Hematopoietic multipotent progenitor cell treated with erythropoietin and hydrocortisone succinate and interleukin-3 and kit ligand, for 6 days (in vitro differentiated cells): Measurements from ENCODE around the gene XXYLT1.
"Not testable (repeated sequence)": the region's sequence is repeated elsewhere in the genome, so short reads cannot be mapped to it uniquely, and the experiment has no call there.

Source experiments
- DNase-seq: peaks from one replicate; pipeline ENCODE4 v3.0.0-alpha.2; 2015

Gene XXYLT1, protein sequence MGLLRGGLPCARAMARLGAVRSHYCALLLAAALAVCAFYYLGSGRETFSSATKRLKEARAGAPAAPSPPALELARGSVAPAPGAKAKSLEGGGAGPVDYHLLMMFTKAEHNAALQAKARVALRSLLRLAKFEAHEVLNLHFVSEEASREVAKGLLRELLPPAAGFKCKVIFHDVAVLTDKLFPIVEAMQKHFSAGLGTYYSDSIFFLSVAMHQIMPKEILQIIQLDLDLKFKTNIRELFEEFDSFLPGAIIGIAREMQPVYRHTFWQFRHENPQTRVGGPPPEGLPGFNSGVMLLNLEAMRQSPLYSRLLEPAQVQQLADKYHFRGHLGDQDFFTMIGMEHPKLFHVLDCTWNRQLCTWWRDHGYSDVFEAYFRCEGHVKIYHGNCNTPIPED

DNA sequence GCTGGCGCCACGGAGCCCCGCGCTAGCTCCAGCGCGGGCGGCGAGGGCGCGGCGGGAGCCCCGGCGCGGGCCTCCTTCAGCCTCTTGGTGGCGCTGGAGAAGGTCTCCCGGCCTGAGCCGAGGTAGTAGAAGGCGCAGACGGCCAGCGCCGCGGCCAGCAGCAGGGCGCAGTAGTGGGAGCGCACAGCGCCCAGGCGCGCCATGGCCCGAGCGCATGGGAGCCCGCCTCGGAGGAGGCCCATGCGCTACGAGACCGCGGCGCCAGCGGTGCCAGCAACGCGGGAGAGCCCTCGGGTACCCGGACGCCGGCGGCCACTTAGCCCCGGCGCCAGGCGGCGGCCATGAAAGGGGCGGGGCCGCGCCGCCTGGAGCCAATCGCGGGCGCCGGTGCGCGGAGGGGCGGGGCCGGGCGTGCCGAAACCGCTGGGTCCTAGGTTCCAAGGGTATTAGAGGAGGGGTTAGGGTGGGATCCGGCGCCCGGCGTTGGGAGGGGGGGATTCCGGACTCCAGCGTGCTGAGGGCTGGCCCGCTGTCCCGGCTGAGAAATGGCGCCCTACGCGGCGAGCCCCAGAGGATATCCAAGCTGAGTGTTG, at the start of gene XXYLT1:
TSS of gene XXYLT1 (minus strand) at position 343 of the 593 bp plus-strand sequence. CDS start at position 242, 101 bp downstream.
- peak; percentile 92 for DNase-seq

DNA sequence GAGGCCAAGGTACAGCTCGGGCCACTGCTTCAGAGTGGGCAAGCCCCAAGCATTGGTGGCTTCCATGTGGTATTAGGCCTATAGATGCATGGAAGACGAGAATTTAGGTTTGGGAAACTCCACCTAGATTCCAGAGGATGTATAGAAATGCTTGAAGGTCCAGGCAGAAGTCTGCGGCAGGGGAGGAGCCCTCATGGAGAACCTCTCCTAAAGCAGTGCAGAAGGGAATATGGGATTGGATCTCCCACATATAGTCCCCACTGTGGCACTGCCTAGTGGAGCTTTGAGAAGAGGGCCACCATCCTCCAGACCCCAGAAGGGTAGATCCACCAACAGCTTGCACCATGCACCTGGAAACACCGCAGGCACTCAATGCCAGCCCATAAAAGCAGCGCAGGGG, 48.1 kb upstream of the XXYLT1 start:
- DNase-seq, result no peak

DNA sequence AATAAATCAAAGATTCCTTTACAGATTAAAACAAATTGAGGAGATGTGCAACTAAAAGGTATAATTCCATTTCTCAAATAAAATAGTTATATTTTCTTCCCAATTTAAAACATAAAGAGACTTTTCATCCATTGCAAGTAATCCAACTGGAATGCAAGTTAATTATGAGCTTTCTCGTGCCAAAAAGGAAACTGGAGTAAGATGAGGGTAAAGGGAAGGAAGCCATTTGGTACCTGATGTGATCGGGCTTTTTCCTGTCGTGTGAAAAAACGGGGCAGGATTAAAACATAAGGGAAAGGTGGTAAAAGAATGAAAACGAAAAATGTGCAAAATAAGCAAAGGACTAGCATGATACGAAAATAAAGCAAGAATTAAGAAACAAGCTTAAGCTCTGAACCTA, 41.8 kb upstream of the XXYLT1 start:
- no peak for DNase-seq

DNA sequence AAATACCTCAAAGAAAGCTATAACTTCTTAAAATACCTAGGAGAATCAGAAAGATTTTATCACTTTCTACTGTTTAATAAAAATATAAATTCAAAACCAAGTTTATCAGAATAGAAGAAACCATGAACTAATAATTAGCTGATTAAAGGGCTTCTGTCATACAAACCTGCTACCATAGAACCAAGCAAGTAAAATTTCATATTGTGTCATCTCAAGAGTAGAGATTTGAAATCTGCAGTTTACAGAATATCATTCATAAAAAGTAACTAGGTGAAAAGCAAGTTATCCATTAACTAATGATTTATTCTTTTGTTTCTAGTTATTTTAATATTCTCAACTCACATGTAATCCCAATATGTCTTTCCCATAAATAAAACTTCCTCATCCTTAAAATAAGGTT, 36.8 kb upstream of the XXYLT1 start:
- no peak for DNase-seq

DNA sequence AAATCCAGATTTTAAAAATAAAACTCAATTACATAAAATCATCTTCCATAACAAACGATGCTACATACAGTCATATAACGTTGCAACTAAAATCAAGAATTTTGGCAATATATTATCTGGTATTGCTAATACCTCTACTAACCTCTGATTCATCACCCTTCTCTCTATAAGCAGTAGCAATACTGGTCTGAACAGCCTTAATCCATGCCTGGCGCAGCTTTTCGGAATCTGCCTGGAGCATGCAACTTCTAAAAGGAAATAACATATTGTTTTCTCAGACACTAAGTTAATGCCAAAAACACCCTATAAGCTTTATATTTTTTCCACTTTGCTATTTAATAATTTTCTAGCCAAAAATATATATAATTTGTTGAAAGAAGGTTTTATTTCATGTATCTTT, 35.4 kb upstream of the XXYLT1 start:
- DNase-seq, result no peak

DNA sequence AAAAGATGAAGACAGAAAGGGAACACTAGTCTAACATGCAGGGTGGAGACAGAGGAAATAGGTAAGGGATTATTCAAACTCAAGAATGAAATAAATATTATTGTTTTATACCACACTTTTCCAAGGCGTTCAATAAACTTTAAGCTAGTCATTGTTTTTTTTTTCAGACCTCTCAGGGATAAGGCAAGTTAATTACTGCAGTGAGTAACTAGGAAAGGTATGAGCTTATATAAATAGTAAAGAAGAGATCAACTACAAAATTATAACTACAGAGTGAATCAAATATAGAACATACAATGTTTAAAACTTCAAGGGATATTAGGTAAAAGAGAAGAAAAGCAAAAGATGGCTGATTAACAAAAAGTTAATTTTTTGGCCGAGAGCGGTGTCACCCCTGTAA, 31.5 kb upstream of the XXYLT1 start:
- DNase-seq, result no peak

DNA sequence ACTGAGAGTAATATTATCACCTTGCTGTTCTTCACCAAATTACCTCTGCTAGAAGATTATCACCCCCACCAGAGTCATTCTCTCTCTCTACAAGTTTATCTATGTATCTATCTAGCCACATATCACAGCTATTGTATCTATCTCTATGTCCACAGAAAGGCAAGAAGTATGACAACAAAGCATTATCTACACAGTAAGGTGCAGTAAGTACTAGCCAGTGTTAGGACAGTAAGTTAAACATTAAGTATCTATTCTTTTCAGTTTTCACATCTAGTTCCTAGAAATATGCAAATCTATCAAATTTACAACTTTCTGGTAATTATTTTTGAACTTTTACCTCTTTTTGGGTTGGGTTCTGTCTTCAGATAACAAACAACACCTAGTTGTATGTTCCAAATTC, 26.5 kb upstream of the XXYLT1 start:
- peak; percentile 8 for DNase-seq

DNA sequence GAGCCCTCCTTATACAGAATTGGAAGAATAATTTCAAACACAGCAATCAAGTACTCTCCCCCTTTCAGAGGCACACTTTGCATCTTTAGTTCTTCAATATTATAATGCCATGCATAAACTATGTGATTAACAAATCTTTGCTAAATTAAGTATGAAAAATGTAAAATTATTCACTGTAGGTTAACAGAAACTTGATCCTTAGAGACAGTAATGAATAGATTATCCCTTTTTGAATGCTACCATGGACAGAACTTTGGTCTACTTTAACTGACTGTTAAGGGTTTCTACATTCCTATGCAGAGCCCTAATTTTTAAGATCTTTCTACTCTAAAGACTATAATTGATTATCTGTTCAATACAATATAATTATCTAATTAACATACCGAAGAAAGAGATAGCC, 25.7 kb upstream of the XXYLT1 start:
- DNase-seq, result no peak

DNA sequence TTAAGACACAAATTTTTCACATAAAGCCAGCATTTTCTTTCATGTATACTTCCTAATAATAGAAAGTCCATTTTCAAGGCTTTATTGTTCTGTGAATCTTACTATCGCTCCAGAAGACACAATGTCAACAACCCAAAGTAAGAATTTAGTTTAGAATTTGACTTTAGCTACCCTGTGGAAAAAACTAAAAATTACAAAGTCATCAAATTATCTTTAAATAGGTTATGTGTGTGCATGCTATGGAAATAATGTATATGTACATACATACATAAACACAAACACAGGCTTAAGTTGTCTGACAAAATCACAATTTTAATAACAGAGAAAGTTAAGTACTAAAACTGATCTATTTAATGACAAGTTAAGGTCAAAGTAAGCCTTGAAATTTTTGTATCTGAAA, 20.2 kb upstream of the XXYLT1 start:
- DNase-seq, result no peak

DNA sequence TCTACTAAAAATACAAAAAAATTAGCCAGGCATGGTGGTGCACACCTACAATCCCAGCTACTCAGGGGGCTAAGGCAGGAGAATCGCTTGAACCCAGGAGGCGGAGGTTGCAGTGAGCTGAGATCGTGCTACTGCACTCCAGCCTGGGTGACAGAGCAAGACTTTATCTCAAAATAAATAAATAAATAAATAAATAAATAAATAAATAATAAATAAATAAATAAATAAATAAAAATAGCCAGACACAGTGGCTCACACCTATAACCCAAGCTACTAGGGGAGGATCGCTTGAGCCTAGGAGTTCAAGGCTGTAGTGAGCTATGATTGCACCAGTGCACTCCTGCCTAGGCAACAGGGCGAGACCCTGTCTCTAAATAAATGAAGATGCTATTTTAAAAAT, 19.7 kb upstream of the XXYLT1 start:
- not testable (repeated sequence) for DNase-seq

DNA sequence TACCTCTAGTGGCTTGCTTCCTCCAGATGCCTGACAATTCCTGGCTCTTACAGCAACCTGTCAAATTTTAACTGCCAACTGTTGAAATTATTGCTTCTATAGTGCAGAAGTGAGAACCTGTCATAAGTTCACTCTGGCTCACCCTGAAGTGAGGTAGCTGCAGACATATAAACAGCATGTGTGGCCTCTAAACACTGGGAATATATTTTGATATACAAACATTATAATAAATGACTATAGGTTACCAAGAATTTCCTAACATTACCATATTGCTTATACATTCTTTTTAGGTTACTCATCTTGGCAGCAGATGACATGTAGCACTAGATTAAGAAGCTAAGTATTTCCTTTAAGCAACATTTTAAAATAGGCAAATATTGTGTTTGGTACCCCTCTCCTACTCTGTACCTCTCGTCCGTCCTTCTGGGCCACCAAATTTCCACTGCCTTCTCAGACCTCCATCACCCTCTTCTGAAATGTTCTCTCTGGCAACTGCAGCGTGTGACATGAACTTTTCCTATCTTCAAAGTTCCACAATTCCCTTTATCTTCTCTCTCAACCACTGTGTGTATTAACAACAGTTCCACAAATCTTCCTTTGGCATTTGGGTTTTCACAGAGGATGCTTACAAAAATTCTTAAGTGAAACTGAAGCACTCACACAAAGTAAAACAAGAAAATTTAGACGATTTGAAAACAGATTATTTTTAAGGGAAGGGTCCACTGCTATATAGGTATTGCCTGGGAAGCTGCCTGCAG, 15.3 kb upstream of the XXYLT1 start:
- no peak for DNase-seq

DNA sequence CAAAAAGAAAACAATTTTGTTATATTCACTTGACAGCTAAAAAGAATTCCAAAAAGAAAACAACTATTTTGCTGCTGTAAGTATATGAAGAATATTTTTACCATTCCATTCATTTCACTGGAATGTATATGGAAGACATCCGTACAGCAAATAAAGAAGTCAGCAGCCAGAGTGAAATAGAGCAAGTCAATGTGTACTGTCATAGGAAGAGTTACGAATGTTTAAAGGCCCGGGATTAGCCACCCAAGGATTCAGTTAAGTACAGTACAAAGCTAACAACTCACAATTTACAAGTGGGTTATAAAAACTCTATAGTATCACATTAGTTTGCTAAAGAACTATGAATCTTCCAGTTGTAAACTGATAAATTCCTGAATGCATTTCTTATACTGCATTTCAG, 14.4 kb upstream of the XXYLT1 start:
- DNase-seq, result no peak

DNA sequence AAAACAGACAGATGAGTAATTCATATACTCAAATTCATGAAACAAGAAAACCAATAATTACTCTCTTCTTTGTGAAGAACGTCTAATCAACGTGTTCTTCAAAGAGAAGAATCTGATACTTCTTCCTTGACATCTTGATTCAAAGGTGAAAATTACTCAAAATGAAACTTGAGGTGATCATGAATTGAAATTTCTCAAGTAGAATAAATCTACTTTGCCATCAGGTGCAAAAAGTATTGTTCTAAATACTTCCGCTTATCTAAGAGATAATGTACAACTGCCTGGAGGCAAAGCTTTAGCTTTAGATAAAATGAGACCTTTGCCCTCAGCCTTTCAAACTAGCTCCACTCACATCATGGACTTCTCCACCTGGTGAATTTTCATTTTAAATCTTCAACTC, 13.9 kb upstream of the XXYLT1 start:
- no peak for DNase-seq

DNA sequence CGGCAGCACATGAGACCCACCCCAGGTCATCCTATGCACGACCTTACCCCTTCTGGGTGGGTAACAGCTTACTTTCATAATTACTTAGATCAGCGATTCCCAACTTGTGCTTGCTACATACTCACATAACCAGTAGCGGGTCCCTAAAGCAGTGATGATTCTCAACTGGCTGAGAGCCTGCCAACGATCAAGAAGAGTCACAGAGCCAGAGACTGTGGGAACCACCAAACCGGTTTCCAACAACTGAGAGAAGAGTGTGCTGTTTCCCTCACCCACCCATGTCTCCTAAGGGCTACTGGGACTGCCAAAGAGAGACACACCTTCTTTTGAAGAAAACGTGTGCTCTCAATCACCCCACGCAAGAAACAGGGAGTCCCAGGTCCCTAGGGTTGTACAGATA, 12.0 kb upstream of the XXYLT1 start:
- no peak for DNase-seq

DNA sequence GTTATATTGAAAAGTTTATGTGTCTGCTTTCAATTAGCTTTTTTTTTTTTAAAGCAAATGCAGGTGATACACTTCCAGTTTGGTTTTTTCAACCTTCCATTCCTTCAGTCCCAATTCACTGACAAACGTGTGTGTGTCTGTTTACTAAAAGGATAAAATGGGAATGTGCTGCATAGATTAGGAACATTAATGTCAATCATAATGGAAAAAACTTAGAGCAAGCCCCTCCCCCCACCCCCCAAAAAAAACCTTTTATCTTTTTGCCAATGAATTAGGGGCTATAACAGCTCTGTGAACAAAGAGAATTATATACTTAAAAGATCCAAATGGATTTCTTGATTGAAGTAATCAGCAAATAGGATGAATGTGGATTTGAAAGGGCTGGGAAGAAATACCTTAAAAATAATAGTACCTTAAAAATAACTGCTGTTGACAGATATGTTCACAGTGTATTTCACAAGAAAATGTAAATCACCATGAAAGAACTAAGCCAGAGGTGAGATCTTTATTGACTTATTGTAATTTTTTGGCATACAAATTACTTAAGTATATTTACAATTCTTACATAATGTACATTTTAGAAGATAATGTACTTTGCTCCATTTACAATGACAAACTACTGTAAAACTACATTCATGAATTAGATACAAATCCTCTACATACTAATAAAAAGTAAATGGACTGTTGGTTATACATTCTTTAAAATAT, 3.5 kb upstream of the XXYLT1 start:
- no peak for DNase-seq

DNA sequence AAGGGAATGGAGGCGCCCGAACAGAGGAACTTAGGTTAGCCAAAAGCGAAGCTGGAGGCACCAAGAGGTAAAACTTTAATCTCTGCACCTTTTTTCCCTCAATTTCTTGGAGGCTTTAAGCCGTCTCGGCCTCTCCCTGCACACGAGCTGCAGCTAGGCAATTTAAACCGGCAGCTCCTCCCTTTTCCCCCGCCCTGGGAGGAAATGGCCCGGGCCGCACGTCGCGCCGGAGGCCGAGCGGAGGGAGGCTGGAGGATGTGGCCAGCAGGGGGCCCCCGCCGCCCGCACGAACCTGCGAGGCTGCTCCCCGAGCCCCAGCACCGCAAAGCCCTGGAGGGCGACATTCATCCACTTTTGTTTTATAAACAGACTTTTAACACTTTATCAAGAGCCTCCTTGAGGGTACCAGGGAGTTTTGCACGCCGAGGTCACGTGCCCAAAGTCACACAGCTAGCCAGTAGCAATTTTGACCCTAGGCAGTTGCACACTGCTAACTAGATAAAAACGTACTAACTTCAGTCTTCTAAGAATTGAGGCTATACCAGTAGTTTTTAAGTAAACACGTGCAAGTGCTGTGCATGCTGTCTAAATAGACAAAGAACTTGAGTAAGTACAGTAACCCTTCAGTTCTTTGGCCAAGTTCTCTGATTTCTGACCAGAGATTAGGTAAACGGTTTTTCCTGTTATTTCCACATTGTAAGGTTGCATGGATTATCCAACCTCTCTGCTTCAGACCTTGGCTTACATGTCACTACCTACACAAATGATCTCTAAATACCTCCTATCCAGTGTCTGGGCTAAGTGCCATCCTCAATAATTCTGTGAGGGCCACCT, 668 bp upstream of the XXYLT1 start:
- DNase-seq, result peak; percentile 94

DNA sequence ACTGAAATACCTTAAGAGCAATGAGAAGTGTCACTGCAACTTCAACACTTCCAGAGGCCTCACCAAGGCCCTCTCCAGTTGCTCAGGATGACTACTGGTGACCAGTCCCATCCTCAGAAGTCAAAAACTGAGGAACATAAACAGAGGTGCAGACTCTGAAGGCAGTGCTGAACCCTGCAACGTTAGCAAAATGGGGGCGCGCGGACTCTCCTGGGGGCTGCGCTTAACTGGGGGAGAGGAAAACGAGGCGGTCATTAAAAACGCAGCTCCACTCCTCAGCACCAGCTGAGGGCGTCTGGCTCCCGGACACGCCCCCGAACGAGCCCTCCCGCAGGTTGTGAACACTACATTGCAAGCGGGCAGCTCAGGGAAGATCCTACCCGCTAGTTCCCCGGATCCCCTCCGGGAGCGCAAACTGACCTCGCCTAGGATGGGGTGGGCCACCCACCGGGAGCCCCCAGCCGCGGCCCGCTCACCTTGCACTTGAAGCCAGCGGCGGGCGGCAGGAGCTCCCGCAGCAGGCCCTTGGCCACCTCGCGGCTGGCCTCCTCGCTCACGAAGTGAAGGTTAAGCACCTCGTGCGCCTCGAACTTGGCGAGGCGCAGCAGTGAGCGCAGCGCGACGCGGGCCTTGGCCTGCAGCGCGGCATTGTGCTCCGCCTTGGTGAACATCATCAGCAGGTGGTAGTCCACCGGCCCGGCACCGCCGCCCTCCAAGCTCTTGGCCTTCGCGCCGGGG, 711 bp downstream of the XXYLT1 start:
- peak; percentile 77 for DNase-seq

DNA sequence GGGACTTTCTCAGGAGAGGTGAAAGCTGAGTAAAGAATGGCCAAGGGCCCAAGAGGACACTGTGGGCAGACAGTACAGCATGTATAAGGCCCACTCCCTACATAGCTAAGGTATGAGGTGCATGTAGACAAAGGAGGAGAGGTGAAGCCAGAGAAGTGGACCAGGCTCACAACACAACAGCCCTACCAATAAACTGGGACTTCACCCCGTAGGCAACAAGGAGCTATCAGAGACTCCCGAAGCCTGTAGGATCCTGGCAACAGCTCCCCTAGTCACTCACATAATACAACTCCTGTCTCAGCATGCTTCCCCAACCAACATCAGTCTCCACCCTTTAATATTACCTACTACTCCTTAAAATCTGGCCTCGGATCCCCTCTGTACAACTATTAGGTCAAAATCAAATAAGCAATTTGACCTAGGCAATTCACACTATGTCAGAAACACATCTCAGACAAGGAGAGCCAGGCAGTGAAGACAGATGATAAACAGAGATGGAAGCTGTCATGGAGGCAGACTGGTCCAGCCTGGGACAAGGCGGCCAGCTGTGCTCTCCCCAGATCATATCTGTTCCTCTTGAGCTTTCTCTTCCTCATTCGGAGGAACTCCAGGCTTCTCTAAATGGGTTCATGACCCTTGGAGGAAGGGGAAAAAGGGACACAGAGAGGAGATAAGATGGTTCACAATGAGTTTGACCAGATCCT, 1.4 kb downstream of the XXYLT1 start:
- peak; percentile 55 for DNase-seq

DNA sequence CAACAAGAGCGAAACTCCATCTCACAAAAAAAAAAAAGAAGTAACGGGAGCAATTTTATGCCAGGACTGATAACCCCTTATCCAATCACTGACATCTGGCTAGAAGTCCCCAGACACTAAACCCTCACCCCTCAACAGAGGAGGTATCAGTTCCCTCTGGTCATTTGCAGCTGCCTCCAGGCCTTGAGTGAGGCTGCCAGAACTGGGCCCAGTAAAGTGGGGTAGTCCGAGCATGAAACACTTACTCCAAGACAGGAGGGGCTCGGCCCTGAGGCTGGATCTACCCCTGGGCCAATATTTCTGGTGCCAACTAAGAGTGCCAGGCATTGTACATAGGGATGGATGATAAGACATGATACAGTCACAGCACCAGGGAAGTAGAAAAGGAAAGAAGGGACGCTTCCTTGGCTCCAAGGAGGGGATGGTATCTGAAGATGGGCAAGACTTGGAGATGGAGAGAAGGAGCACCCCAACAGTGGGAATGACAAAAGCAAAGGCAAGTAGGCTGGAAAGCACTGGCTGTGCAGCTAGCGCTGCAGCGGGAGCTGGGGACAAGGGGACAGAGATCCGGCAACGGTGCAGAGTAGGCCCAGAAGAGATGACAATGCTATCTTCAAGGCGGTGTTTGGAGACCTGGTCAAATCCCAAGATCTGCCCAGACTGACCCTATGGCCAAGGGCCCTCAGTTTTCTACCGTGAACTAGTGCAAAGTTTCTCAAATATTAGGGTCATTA, 2.2 kb downstream of the XXYLT1 start:
- DNase-seq, result peak; percentile 61

DNA sequence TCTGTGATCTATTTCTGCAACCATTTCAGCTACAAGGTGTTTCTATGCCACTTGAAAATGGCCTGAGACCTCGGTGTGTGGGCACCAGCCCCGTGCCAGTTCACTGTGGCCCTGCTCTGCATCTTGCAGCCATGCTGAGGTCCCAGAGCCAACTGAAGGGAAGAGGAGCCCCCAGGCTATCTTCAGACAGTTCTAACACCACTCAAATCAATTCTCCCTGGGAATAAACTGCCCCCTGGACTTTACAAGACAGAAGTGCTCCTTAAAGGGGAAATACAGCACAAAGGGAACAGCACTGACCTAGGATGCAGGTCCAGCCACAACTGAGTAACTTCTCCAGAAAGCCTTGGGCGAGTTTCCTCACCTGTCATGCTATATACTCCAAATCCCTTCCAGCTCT, 3.9 kb downstream of the XXYLT1 start:
- no peak for DNase-seq
